Ascending aorta (tissue), 2 donors: ENCODE measurements around the gene SORCS2. TPM values are rescaled to one million over a fixed set of nuclear protein-coding genes. Genes with fewer than 3 reads are reported as not detected.

ENCODE experiments used
- DNase-seq, 2 donors: peaks; one replicate each; pipeline ENCODE4 v3.0.0-alpha.2; 2019; ENCODE audit warnings: low spot score in 2 of 2
- H3K27ac ChIP-seq, 2 donors: fragments of 200-600 bp; sonication (generic); one replicate each; pipeline ENCODE4 v1.5.1; 2016 to 2017; ENCODE audit warnings: mild to moderate bottlenecking in 1 of 2
- H3K27me3 ChIP-seq: fragments of 200-600 bp; sonication (generic); one replicate; pipeline ENCODE4 v1.5.1; 2017
- H3K36me3 ChIP-seq, 2 donors: fragments of 200-600 bp; sonication (generic); one replicate each; pipeline ENCODE4 v1.5.1; 2016
- H3K4me1 ChIP-seq, 2 donors: fragments of 200-600 bp; sonication (generic); one replicate each; pipeline ENCODE4 v1.5.1; 2016 to 2017; ENCODE audit warnings: mild to moderate bottlenecking in 1 of 2
- H3K4me3 ChIP-seq, 2 donors: fragments of 200-600 bp; sonication (generic); one replicate each; pipeline ENCODE4 v1.5.1; 2016 to 2017; ENCODE audit warnings: mild to moderate bottlenecking in 1 of 2
- H3K9me3 ChIP-seq, 2 donors: fragments of 200-600 bp; sonication (generic); one replicate each; pipeline ENCODE4 v1.5.1; 2016
- intact Hi-C: fragments of 100-400 bp; cut with DNase I; formaldehyde crosslinking; loops from one replicate; pipeline ENCODE4 v1.15.1; 2023
- total RNA-seq: library from RNA; depleted of rRNA; stranded (reverse); fragments of >200 nt; gene quantifications from one replicate; pipeline ENCODE4 v1.1.0, GENCODE V29; 2016
- TF ChIP-seq, protein P1 (sequence below), 3 experiments: fragments of 200-600 bp in 2 of 3; fragments of 450-650 bp in 1 of 3; sonication (generic) in 2 of 3; IDR thresholded peaks; one replicate each; pipeline ENCODE4 v1.5.1; 2016 to 2019; ENCODE audit warnings: antibody characterized with exemption in 3 of 3, mild to moderate bottlenecking in 1 of 3, moderate library complexity in 1 of 3

Gene SORCS2
- total RNA-seq, 1 donor from 2014 or later = 0.32 TPM

DNA sequence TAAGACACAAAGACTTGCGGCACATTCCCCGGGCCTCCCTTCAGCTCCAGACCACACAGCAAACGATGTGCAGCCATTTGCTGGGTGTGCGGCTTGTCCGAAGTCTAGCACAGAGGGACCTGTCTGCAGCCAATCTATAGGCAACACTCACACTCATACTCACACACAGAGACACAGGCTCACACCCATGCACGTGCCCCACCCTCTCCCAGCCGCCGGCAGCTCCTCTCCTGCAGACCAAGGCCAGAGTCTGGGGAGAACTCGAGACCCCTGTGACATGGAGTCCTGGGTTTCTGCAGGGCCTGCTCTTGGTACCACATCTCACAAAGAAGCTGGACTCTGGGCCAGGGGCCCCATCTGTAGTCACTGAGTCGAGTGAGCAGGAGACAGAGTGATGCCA is 487.8 kb downstream of the SORCS2 start:
- no peak overlapping the region for H3K4me3 ChIP-seq
- H3K9me3 ChIP-seq = no peaks in the 10 kb centered on the region
- intact Hi-C loops = no loop called here
- no peaks in the 10 kb centered on the region for H3K27me3 ChIP-seq
- TF ChIP-seq, protein P1, sequence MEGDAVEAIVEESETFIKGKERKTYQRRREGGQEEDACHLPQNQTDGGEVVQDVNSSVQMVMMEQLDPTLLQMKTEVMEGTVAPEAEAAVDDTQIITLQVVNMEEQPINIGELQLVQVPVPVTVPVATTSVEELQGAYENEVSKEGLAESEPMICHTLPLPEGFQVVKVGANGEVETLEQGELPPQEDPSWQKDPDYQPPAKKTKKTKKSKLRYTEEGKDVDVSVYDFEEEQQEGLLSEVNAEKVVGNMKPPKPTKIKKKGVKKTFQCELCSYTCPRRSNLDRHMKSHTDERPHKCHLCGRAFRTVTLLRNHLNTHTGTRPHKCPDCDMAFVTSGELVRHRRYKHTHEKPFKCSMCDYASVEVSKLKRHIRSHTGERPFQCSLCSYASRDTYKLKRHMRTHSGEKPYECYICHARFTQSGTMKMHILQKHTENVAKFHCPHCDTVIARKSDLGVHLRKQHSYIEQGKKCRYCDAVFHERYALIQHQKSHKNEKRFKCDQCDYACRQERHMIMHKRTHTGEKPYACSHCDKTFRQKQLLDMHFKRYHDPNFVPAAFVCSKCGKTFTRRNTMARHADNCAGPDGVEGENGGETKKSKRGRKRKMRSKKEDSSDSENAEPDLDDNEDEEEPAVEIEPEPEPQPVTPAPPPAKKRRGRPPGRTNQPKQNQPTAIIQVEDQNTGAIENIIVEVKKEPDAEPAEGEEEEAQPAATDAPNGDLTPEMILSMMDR (IDR thresholded peaks at IDR 0.05) = no peak
- no peak for DNase-seq
- H3K27ac ChIP-seq = no peak overlapping the region
- H3K4me1 ChIP-seq = no peaks in the 10 kb centered on the region
- no peaks in the 10 kb centered on the region for H3K36me3 ChIP-seq

DNA sequence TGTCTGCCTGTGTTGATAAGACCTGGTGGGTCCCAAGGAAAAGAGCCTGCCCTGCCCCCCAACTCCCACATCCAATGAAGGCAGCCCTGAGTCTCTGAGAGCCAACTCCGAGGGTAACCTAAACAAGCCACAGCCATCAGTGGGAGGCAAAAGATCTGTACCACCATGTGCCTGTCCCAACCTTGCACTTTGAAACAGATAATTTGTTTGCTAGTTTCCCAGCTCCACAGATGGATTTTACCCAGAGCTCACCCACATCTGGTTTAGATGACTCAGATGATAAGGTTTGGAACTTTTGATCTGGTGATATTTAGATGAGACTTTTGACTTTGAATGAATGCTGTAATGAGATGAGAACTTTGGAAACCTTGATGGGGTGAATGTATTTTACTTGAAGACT is 488.4 kb downstream of the SORCS2 start:
- DNase-seq = no peak
- H3K4me1 ChIP-seq = no peaks in the 10 kb centered on the region
- H3K36me3 ChIP-seq = no peaks in the 10 kb centered on the region
- TF ChIP-seq, protein P1 (IDR thresholded peaks at IDR 0.05) = no peak
- intact Hi-C loops = no loop called here
- no peaks in the 10 kb centered on the region for H3K9me3 ChIP-seq
- no peaks in the 10 kb centered on the region for H3K27me3 ChIP-seq
- no peak overlapping the region for H3K4me3 ChIP-seq
- H3K27ac ChIP-seq = no peak overlapping the region

DNA sequence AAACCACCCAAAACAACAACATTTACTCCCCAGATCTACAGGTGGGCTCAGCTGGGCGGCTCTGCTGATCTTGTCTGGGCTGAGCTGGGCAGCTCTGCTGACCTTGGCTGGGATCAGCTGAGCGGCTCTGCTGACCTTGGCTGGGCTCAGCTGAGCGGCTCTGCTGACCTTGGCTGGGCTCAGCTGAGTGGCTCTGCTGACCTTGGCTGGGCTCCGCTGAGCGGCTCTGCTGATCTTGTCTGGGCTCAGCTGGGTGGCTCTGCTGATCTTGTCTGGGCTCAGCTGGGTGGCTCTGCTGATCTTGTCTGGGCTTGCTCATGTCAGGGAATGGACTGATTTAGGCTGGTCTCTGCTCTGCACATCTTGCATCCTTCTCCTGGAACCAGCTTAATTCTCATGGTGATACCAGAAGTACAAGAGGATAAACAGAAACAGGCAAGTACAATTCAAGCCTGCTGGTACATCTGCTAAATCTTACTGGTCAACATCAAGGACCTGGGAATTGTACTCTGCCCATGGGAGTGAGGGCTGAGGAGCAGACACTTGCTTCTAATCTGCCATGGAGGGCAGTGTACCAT is 490.9 kb downstream of the SORCS2 start:
- TF ChIP-seq, protein P1 (IDR thresholded peaks at IDR 0.05) = no peak
- Histone ChIP-seq H3K27ac (no peak overlapping the region), H3K36me3 (no peaks in the 10 kb centered on the region), H3K27me3 (no peaks in the 10 kb centered on the region), H3K4me1 (no peaks in the 10 kb centered on the region), H3K9me3 (no peaks in the 10 kb centered on the region), H3K4me3 (no peak overlapping the region)
- intact Hi-C loops = no loop called here
- DNase-seq = no peak

DNA sequence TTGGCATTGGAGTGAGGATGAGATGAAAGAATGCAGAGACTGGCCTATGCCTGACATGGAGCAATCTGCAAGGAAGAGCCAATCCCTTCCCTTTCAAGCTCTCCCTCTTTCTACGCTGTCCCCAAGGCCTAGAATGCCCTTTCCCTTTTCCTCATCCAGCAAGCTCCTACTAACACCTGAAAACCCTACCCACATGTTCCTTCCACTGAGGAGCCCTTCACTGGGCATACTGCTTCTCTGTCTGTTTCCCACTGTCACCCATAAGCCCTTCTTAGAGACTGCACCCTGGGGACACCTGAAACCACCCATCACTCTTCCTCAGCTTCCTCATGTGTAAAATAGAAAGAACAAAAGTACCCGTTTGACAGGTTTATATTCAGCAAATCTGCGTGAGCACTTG is 492.0 kb downstream of the SORCS2 start:
- H3K4me1 ChIP-seq = no peaks in the 10 kb centered on the region
- H3K27ac ChIP-seq = no peak overlapping the region
- DNase-seq = no peak
- H3K4me3 ChIP-seq = no peak overlapping the region
- H3K36me3 ChIP-seq = no peaks in the 10 kb centered on the region
- intact Hi-C loops = no loop called here
- no peaks in the 10 kb centered on the region for H3K27me3 ChIP-seq
- H3K9me3 ChIP-seq = no peaks in the 10 kb centered on the region
- TF ChIP-seq, protein P1 (IDR thresholded peaks at IDR 0.05) = no peak

DNA sequence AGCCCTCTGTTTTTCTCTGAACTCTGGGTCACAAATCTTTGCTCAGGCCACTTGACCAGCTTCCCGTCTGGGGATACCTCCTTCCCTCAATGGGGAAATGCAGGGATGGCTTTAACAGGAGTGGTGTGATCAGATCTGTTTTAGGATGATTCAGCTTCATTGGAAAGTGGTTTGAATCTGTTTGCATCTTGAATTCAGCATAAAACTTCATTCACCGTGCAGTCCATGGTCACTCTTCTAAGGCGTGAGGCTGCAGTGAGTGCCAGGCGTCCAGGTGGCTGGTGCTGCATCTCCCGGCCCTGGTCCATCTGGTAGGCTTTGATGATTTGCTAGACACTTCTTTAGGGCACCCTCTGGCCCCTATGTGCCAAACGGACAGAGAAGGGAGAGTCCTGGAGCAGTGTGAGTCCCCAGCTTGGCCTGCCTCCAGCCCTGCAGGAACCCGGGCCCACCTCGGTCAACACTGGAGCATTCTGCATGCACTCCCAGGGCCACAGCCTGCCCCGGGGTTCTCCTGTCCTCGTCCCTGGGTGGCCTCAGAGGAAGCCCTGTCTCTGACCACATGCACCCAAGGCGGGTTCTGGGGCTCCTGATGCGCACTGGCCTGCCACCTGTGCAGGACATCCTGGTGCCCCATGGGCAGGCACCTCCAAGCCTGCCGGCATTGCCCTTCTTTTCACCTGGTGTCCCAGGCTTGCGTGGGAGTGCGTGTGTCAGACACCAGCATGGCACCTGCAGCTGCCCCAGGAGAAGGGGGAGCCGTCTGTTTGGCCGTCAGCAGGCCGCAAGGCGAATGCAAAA is 493.9 kb downstream of the SORCS2 start:
- TF ChIP-seq, protein P1 (IDR thresholded peaks at IDR 0.05) = no peak
- no peak for DNase-seq
- Histone ChIP-seq H3K27me3 (no peaks in the 10 kb centered on the region), H3K4me1 (no peaks in the 10 kb centered on the region), H3K9me3 (no peaks in the 10 kb centered on the region), H3K4me3 (no peak overlapping the region), H3K27ac (no peak overlapping the region), H3K36me3 (no peaks in the 10 kb centered on the region)
- intact Hi-C loops = no loop called here
